ENCODE measurements around the gene UNC5CL. TPM values are rescaled to one million over a fixed set of nuclear protein-coding genes. Genes with fewer than 3 reads are reported as not detected.

UNC5CL gene
- total RNA-seq, 4 donors from 2014 or later: 0.07 to 1.2 (median 0.37) TPM

DNA sequence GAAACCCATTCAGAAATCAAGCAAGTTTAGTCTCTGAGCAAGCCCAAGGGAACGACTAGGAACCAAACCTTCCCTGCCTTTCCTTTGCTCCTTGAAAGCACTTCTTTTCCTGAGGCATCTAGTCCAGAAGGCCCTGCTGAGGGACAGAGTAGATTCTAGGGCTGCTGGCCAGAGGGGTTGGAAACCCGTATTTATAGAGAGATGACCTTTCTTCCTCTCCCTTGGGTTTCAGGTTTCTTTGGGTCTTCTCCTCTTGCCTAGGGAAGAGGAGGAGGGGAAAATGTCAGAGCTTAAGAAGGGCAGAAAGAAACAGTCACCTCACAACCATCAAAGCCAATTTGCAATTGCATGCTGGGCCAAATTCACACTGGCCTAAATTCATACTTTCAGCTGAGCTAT, 19.8 kb upstream of the UNC5CL start:
- peaks cover 4 to 22% of the 10 kb centered on the region in 2 donors for H3K36me3 ChIP-seq
- 25 to 50% methylated on average over 1 of the region's 2 CpGs for WGBS, 2 donors (ENCODE audit: low coverage in 1 of 2)
- H3K27ac ChIP-seq: peak overlapping the region in 2 of 4 donors; percentile 69 to 74
- no peak overlapping the region for H3K4me3 ChIP-seq
- H3K4me1 ChIP-seq: peaks cover 0 to 63% (median 5%) of the 10 kb centered on the region in 3 donors
- no peaks in the 10 kb centered on the region for H3K27me3 ChIP-seq
- TF ChIP-seq EP300 (IDR thresholded peaks at IDR 0.05) (no peak), POLR2A (IDR thresholded peaks at IDR 0.05) (no peak), POLR2AphosphoS5 (IDR thresholded peaks at IDR 0.05) (no peak)
- TF ChIP-seq, protein P1, sequence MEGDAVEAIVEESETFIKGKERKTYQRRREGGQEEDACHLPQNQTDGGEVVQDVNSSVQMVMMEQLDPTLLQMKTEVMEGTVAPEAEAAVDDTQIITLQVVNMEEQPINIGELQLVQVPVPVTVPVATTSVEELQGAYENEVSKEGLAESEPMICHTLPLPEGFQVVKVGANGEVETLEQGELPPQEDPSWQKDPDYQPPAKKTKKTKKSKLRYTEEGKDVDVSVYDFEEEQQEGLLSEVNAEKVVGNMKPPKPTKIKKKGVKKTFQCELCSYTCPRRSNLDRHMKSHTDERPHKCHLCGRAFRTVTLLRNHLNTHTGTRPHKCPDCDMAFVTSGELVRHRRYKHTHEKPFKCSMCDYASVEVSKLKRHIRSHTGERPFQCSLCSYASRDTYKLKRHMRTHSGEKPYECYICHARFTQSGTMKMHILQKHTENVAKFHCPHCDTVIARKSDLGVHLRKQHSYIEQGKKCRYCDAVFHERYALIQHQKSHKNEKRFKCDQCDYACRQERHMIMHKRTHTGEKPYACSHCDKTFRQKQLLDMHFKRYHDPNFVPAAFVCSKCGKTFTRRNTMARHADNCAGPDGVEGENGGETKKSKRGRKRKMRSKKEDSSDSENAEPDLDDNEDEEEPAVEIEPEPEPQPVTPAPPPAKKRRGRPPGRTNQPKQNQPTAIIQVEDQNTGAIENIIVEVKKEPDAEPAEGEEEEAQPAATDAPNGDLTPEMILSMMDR (IDR thresholded peaks at IDR 0.05): no peak
- no peaks in the 10 kb centered on the region for H3K9me3 ChIP-seq
- no peak for ATAC-seq

DNA sequence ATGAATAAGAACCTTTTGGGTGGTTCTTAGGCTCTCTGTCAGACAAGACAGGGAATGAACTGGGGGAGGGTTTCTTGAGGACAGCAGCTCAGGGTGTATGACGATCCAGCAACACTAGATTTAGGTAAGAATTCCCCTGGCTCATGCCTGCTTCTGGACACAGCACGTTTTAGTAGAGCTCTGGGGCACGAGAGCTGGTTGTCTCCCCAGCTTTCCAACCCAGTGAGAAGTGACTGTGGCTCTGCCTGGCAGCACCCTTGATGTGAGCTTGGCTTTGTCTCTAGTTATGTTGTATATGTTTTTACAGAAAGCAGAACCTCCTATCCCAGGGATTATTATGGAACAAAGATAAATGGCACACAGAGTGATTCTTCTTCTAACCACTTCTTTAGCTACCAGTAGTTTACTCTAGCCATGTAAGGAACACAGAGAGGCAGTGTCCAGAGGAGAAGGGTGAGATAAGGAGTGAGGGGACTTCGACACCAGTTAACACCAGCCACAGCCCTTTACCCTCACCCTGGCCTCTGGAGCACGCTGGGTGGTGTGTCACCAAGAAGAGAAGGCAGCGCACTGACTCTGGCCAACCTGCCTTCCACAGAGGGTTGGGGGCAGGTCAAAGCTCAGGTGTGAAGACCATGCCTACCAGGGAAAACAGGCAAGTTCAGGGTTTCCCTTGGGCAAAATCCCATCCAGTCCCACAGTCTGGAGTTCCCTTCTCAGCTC, 17.9 kb upstream of the UNC5CL start:
- Histone ChIP-seq H3K4me3 (no peak overlapping the region), H3K36me3 (peaks cover 0 to 9% of the 10 kb centered on the region in 2 donors), H3K27ac (peak overlapping the region in 3 of 4 donors; percentile 53 to 74 (median 69)), H3K9me3 (no peaks in the 10 kb centered on the region), H3K27me3 (no peaks in the 10 kb centered on the region), H3K4me1 (peaks cover 0 to 71% (median 5%) of the 10 kb centered on the region in 3 donors)
- WGBS, 2 donors (ENCODE audit: low coverage in 1 of 2): 66 to 67% methylated on average over 3 to 6 of the region's 6 CpGs
- peak; percentile 35 for ATAC-seq
- TF ChIP-seq EP300 (IDR thresholded peaks at IDR 0.05) (no peak), POLR2AphosphoS5 (IDR thresholded peaks at IDR 0.05) (no peak), POLR2A (IDR thresholded peaks at IDR 0.05) (no peak)
- TF ChIP-seq, protein P1 (IDR thresholded peaks at IDR 0.05): no peak

DNA sequence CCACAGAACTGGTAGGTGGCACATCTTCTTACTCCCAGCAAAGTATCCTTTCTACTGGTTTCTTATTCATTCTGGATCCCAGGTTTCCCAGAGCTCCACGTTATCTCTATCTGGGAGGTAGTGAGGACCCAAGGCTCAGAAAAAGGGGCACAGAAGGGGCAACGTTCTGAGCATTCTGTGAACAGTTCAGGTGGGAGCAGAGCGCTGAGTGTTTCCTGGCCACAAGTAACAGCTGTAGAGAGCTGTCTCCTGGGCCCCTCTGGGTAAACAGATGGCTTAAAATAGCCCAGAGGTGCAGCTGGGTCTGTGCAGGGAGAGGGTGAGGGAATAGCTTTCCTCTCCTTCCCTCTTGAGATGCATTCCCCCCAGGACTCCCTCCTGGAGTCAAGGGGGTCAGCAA, 16.1 kb upstream of the UNC5CL start:
- Histone ChIP-seq H3K4me1 (peaks cover 0 to 62% (median 5%) of the 10 kb centered on the region in 3 donors), H3K36me3 (no peaks in the 10 kb centered on the region), H3K27ac (peak overlapping the region in 3 of 4 donors; percentile 36 to 74 (median 69)), H3K9me3 (no peaks in the 10 kb centered on the region), H3K27me3 (no peaks in the 10 kb centered on the region), H3K4me3 (no peak overlapping the region)
- TF ChIP-seq POLR2A (IDR thresholded peaks at IDR 0.05): no peak
- TF ChIP-seq POLR2AphosphoS5 (IDR thresholded peaks at IDR 0.05): no peak
- peak; percentile 22 for ATAC-seq
- 24 to 38% methylated on average over 3 of the region's 3 CpGs for whole genome bisulfite sequencing, 2 donors (ENCODE audit: low coverage in 1 of 2)

GRCh38 chr6:41054511-41054910, 15.5 kb upstream of the UNC5CL start:
- Histone ChIP-seq H3K27ac (peak overlapping the region in 3 of 4 donors; percentile 36 to 74 (median 69)), H3K27me3 (no peaks in the 10 kb centered on the region), H3K36me3 (no peaks in the 10 kb centered on the region), H3K4me3 (no peak overlapping the region), H3K9me3 (no peaks in the 10 kb centered on the region), H3K4me1 (peaks cover 0 to 60% (median 5%) of the 10 kb centered on the region in 3 donors)
- no peak for ATAC-seq
- TF ChIP-seq POLR2A (IDR thresholded peaks at IDR 0.05) (no peak), POLR2AphosphoS5 (IDR thresholded peaks at IDR 0.05) (no peak), EP300 (IDR thresholded peaks at IDR 0.05) (no peak)
- TF ChIP-seq, protein P1 (IDR thresholded peaks at IDR 0.05): no peak
- WGBS, 2 donors (ENCODE audit: low coverage in 1 of 2): 94 to 100% methylated on average over 3 of the region's 3 CpGs

GRCh38 chr6:41053041-41053440, 14.0 kb upstream of the UNC5CL start, which contains the start of gene APOBEC2:
Gene APOBEC2, plus strand, starts transcription at chr6:41053202. Its CDS starts 146 bp downstream, at chr6:41053348.
- no peaks in the 10 kb centered on the region for H3K27me3 ChIP-seq
- TF ChIP-seq, protein P1 (IDR thresholded peaks at IDR 0.05): no peak
- TF ChIP-seq EP300 (IDR thresholded peaks at IDR 0.05) (no peak), POLR2A (IDR thresholded peaks at IDR 0.05) (no peak), POLR2AphosphoS5 (IDR thresholded peaks at IDR 0.05) (no peak)
- WGBS, 2 donors (ENCODE audit: low coverage in 1 of 2): 28% methylated on average over 2 to 4 of the region's 5 CpGs
- H3K27ac ChIP-seq: peak within 1 kb of the TSS in 3 of 4 donors; percentile 37 to 74 (median 74)
- H3K9me3 ChIP-seq: no peaks in the 10 kb centered on the region
- peaks cover 0 to 46% (median 0%) of the 10 kb centered on the region in 3 donors for H3K4me1 ChIP-seq
- no peaks in the 10 kb centered on the region for H3K36me3 ChIP-seq
- H3K4me3 ChIP-seq: no peak within 1 kb of the TSS
- ATAC-seq: no peak

Measured in gastroesophageal sphincter (tissue), 4 donors.